Left kidney (tissue), 2 donors: Measurements from ENCODE around the gene CPE. TPM values are rescaled to one million over a fixed set of nuclear protein-coding genes. Genes with fewer than 3 reads are reported as not detected.

Source experiments
- DNase-seq: peaks from one replicate; pipeline ENCODE4 v3.0.0-alpha.2; 2013
- polyA plus RNA-seq: library from polyadenylated mRNA; unstranded; fragments of 120-200 nt; gene quantifications from one replicate; pipeline ENCODE4 v1.2.1, GENCODE V29; 2013; ENCODE audit not compliant: insufficient read length

CPE gene
- polyA plus RNA-seq, 1 donor = 124 TPM

DNA sequence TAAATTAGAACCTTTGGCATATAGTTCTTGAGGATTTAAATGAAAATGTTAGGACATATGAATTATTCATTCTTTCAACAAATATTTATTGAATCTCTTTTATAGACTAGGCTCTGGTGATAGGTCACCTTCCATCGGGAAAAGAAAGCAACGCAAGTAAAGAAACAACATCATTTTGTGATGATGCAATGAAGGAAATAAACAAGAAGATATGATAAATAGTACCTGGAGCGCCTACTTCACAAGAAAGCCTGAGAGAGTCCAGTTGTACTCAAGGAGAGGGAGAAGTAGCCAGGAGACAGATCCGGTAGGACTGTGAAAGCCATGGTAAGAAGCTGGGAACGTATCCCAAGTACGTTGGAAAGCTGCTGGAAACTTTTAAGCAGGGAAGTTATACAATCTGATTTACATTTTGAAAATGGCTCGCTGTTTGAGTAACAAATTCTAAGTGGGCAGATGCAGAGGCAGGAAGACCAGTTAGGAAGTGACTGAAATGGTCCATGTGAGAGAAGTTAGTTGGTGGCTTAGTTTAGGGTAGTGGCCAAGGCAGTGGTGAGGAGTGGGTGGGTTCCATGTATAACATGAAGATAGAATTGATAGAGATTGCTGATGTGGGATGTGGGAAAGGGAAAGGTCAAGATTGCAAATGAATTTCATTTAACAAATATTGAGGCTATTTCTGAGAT, 17.7 kb upstream of the CPE start:
- DNase-seq = no peak

GRCh38 chr4:165361810-165362209, 17.0 kb upstream of the CPE start:
- DNase-seq = no peak

GRCh38 chr4:165364452-165365080, 14.2 kb upstream of the CPE start:
- no peak for DNase-seq

GRCh38 chr4:165367040-165367439, 11.8 kb upstream of the CPE start:
- no peak for DNase-seq

DNA sequence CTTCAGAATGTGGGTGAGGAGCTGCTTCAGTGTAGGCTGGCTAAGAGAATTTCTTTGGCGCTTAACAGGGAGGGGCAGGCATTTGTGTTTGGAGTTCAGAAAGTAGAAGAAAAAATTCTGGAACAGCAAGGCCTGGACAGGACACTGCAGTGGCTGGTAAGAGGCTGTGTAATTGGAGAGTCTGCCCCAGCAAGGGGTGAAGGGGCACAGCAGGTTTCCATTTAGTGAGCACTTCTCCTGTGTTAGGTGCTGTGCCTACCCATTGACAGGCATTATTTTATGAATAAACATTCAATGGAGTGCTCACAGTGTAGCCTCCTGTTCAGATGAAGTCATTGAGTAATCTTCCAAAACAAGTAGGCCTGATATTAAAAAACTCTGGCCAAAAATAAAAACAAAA, 10.7 kb upstream of the CPE start:
- DNase-seq = no peak

DNA sequence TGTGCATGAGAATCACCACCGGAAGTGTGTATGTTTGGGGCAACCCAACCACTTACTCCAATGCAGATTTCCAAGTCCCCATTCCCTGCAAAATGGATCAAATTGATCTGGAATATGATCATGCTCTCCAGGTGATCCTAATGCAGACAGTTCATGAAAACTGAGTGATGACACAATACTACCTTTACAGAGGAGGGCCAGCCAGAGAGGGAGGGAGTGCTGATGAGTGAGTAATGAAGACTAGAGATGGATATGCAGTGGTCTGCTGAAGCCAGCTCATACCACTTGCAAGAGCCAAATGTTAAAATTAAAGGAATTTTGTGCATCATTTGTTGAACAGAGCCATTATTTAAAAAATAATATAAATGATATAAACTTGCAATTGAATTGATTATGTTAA, 10.2 kb upstream of the CPE start:
- no peak for DNase-seq

DNA sequence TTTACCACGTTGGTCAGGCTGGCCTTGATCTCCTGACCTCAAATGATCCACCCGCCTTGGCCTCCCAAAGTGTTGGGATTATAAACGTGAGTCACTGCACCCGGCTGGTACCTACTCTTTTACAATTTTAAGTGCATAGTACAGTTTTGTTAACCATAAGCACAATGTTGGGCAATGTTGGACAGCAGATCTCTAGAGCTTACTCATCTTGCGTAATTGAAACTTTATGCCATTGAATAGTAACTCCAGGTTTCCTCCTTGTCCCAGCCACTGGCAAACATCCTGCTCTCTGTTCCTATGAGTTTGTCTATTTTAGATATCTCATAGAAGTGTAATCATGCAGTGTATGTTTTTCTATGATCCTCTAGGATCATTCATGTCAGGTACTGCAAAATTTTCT, 9.3 kb upstream of the CPE start:
- no peak for DNase-seq

GRCh38 chr4:165370530-165370929, 8.3 kb upstream of the CPE start:
- no peak for DNase-seq

DNA sequence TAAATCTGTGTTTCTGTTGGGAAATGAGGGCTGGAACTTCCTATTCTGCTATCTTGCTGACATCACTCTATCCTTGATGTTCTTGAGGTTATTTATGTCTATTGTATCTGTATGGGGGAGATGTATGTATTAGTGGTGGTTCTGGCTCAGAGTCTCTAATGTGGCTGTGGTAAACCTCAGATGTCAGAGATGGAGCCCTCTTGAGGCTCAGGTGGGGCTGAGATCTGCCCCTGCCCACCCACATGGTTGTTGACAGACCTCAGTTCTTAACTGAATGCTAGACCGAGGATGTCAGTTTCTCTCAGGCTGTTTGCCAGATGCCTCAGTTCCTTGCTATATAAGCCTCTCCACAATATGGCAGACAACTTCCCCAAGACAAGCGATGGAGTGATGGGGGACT, 3.3 kb upstream of the CPE start:
- DNase-seq = no peak

DNA sequence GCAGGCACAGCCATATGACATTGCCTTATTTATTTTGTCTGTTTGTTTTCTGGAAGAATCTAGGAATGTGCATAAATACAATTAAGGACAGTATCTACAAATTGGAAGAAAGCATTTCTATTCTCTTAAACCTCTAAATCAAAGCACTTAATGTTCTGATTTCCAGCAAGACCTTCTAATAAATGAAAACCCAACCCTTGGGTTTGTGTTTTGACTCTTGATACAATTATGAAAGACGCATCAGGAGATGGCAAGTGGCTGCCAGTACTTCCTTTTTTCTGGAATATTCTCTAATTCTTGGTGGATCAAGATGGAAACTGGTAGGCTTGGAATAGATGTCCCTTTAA, 437 bp upstream of the CPE start:
- peak; percentile 15 for DNase-seq

- peak; percentile 25 for DNase-seq
Measured at GRCh38 chr4:165379678-165380064, 863 bp downstream of the CPE start.

- DNase-seq = no peak
Measured at GRCh38 chr4:165380805-165381204, 2.0 kb downstream of the CPE start.

DNA sequence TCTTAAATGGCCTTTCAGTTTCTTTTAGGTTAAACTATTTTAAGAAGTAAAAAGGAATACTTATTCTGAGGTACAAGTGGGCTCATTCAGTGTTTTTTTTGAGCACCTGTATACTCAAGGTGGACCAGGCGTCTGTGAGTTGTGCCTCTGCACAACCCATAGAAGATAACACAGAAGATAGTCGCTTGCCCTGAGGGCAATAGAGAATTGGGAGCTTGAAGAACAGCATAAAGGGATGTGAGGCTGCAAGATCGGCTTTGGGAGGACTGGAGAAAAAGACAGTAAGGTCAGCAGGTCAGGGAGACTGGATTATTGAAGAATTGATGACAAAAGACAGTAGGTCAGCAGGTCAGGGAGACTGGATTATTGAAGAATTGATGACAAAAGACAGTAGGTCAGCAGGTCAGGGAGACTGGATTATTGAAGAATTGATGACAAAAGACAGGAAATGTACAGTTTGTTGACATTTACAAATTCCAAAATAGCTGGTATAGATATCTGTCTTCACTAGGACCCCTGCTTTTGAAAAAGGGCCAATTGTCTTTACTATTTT, 3.1 kb downstream of the CPE start:
- DNase-seq = no peak

DNA sequence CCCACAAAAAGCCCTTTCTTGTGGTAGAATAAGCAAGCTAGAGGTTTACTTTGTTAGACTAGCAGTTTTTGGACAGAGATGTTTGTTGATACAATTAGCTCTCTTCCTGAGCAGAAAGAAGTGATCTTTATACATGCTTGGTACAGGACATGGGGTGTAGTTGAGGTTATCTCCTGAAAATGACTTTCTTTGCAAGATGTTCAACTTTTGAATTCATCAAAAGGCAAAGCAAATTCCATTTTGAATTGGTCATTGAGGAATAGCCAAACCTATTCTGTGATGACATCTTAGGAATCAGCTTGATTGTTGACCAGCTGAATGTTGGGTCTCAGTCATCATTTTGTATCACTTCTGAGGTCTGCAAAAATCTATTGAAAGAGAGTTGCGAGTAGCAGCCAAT, 3.8 kb downstream of the CPE start:
- no peak for DNase-seq

- no peak for DNase-seq
Measured at GRCh38 chr4:165383591-165384073, 4.8 kb downstream of the CPE start.

GRCh38 chr4:165384186-165384585, 5.4 kb downstream of the CPE start:
- DNase-seq = no peak

GRCh38 chr4:165384598-165384997, 5.8 kb downstream of the CPE start:
- DNase-seq = peak; percentile 55

GRCh38 chr4:165385126-165385525, 6.3 kb downstream of the CPE start:
- DNase-seq = no peak

DNA sequence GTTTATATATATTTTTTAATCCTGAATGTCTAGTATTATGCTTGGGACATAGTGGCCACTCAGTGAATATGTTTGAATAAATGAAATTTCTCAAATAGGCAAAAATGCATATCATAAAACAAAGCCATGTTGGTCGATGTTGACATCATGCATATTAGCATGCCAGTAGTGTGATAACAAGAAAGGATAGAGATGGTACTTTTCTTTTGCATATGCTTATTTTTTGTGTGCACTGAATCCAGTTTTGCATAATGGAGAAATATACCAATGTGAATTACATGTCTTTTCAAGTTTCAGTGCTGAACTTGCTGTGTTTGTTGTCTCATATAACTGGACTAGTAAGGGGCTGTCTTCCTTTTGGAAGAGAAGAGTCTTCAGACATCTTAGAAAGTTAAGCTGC, 7.5 kb downstream of the CPE start:
- no peak for DNase-seq

GRCh38 chr4:165388756-165389155, 9.9 kb downstream of the CPE start:
- no peak for DNase-seq

GRCh38 chr4:165393051-165393450, 14.2 kb downstream of the CPE start:
- no peak for DNase-seq

GRCh38 chr4:165393704-165394103, 14.9 kb downstream of the CPE start:
- DNase-seq = no peak

DNA sequence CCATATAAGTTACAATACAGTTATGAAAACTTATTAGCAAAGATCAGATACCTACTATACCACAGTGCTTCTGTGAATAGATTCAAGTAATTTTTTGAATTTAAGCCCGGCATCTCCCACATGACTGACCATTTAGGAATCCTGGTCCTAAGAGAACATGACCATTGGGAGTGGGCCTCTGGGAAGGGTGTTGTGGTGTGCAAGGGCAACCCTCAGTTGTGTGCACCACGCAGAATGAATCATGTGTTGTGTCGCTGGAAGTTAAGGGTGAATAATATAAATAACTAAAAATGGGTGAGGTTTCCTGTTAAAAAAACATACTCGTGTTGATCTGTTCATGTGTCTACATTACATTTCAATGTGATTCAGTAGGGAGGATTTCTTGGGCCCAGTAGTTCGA, 15.5 kb downstream of the CPE start:
- DNase-seq = no peak

DNA sequence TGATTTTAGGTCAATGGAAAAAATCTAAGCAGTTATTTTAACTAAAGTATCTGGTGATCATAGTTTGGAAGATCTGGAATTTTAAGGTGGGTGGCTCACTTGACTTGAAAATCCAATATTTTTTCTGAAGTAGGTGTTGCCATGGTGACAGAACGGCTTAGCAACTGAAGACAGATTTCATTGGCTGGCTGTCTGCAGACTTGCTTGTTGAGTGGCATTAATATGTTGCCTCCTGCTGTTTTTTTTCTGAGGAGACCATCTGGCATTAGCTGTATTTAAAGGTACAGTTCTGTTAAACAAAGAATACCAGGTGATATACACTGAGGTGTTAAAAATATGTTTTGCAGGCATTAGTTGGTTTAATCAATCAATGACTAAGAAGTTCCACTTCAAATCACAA, 19.8 kb downstream of the CPE start:
- peak; percentile 28 for DNase-seq
